Measurements from ENCODE around the gene LEF1. TPM values are rescaled to one million over a fixed set of nuclear protein-coding genes. Genes with fewer than 3 reads are reported as not detected.
"Not testable (repeated sequence)": the region's sequence is repeated elsewhere in the genome, so short reads cannot be mapped to it uniquely, and the experiment has no call there.

The LEF1 gene
- total RNA-seq, 1 experiment from 2014 or later: 10.8 TPM

DNA sequence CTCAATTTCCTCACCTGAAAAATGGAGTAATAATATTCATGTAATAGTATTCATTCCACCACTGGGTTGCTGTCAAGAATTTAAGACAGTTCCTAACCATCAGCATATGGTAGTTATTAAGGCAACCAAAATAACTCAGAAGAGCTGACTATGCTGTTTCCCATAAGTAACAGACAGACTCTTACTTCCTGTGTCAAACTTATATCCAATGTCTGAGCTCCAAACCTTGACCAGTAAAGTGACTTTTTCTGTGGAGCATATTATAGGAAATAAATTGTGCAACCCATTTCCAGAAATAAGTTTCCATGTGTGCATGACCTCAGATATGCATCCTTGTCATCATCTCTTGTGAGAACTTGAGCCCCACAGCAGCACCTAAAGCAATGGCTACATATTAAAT, 100.3 kb downstream of the LEF1 start:
- DNase-seq (ENCODE audit: low read depth): no peak

GRCh38 chr4:108060686-108061321, 107.9 kb downstream of the LEF1 start:
- peak; percentile 69 for DNase-seq (ENCODE audit: low read depth)

DNA sequence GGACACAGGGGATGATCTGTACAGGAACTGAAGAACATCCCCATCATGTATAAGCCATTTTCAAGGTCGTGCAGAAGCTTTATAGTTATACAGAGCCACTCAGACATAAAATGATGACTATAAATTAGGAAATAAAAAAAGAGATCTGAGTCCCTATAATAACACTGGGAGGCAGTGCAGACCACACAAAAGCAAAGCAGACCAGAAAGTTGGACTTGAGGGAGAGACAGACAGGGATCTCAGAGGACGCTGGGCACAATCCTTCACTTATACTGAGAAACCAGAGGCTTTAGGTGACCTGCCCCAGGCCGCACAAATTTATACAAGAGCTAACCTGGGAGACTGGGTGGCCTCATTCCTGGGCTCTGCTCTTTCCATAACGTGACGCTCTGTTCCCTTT, 108.6 kb downstream of the LEF1 start:
- DNase-seq (ENCODE audit: low read depth): peak; percentile 68

GRCh38 chr4:108058685-108059440, 109.9 kb downstream of the LEF1 start:
- DNase-seq (ENCODE audit: low read depth): peak; percentile 87

DNA sequence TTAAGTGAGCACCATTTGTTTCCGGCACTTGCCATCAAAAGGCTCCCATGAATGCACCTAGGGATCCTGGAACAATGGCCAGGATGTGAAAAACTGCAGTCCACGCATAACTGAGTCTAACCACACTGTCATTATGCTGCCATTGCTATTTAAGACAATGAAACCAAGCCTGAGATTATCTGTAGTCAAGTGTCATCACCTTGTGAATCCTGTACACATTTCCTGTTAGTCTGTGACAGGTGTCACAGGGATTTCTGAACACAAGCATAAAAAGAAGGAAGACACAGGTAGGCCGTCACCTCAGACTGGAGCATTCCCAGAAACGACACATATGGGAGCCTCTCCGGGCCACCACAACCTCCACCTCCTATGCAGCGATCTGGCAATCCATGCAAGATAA, 112.3 kb downstream of the LEF1 start:
- DNase-seq (ENCODE audit: low read depth): no peak

- no peak for DNase-seq (ENCODE audit: low read depth)
These were observed 112.9 kb downstream of the LEF1 start for GRCh38 chr4:108055787-108056186.

DNA sequence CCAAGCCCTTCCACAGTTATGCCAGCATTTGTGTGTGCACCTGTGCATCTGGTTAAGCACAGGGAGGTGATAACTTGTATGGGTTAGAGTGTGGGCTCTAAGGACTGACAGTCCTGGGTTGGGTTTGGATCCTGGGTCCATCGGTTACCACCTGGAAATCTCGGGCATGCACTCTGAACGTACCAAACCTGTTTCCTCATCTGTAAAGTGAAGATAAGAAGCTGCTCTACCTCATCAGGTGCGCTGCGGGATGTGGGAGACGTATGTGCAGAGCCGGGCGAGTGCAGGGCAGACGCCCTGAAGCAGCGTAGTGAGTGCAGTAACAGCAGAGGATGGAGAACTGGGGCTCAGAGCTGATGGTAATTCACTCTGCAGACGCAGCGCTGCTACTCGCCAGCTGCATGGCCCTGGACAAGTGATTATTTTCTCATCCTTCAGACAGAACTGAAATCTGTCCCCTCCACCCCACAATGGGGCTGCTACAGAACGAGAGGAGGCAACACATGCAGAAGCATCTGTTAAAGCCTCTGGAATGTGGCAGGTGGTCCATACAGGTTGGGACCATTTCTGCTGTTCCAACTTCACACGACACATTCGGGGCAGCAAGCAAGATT, 114.6 kb downstream of the LEF1 start:
- DNase-seq (ENCODE audit: low read depth): no peak

DNA sequence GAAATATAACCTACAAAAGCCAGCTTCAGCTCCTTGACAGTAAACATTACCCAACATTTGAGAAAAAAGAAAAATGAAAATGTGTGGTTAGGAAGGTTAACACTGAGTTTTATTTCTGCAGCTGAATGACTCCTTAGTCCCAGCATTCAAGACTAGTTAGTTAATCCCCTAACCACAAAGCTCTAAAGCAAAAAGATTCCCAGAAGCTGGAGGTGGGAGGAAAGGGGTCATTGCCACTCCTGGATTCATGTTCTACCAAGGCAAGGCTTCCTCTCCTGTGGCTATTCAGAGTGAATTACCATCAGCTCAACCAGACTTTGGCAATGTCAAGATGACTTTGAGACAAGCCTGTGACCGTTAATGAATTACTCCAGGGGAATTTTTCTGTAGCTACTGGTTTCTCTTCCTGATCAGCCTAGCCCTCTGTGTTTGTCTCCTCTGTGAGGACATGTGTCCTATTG, 115.5 kb downstream of the LEF1 start:
- DNase-seq (ENCODE audit: low read depth): peak; percentile 41

GRCh38 chr4:108052558-108053120, 116.1 kb downstream of the LEF1 start:
- no peak for DNase-seq (ENCODE audit: low read depth)

DNA sequence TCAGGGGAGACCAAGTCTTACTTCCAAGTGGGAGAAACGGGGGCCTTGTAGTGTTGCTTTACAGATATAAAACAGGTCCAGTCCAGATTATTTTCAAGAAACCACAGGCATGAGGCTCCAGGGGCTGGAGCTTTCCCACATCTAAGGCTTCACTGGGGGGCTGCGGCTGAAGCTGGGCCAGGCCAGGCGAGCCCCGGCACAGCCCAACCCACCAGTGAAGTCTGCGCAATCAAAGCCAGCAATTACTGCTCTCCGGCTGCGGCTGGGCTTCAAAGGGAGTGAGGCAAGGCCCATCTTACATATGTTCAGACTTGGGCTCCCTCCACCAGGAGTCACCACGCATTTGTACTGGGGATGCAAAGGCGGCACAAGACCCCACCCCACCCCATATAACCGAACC, 117.4 kb downstream of the LEF1 start:
- DNase-seq (ENCODE audit: low read depth): no peak

DNA sequence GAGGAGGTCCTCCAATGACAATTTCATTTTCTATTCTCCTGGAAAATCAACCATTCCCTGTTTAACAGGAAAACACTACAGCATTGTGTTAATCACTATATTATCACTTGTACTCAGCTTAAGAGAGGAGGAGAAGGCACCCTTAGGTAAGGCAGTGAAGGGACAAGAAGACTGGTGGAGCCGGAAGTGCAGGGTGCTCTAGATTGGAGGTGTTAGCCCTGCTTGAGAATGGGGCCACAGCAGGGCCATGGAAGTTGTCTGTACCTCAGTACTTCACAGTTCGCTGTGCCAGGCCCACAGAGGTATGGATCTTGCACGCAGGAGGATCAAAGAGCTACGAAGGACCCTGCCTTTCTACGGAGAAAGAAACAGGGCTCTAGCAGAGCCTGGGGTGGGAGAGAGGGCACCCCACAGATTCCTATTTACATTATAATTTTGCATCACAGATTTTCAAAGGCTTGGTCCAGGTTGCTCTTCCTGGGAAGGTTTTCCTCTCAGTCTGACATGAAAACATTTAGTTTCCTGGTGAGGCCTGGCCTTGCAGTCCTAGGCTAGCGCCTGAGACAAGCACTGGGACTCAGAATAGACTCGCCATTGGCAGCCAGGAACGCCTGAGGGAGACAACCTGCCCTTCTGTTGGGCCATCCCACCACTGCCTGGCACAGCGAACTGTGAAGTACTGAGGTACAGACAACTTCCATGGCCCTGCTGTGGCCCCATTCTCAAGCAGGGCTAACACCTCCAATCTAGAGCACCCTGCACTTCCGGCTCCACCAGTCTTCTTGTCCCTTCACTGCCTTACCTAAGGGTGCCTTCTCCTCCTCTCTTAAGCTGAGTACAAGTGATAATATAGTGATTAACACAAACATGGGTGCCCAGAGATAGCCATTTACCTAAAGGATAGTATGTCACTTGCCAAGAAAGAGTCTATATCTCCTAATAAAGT, 118.3 kb downstream of the LEF1 start:
- not testable (repeated sequence) for DNase-seq (ENCODE audit: low read depth)

GRCh38 chr4:108049406-108049805, 119.3 kb downstream of the LEF1 start:
- no peak for DNase-seq (ENCODE audit: low read depth)

- DNase-seq (ENCODE audit: low read depth): no peak
These were observed 119.7 kb downstream of the LEF1 start for GRCh38 chr4:108048997-108049396.

DNA sequence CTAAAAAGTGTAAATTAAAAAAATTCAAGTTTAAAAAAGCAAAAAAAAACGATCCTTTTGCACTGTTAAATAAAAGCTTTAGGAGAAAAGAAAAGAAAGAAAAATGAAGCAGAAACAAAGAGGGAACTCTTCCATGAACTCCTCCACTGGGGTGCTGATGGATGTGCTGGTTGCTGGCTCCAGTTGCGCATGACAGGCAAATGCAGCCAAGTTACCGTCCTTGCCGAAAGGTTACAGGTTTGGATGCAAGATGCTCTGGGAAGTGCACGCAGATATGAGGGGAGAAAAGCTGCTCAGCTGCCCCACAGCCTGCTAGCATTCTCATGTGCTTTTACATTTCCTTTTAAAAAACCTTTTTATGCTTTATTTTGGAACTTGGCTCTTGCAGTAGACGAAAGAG, 120.6 kb downstream of the LEF1 start:
- DNase-seq (ENCODE audit: low read depth): no peak

DNA sequence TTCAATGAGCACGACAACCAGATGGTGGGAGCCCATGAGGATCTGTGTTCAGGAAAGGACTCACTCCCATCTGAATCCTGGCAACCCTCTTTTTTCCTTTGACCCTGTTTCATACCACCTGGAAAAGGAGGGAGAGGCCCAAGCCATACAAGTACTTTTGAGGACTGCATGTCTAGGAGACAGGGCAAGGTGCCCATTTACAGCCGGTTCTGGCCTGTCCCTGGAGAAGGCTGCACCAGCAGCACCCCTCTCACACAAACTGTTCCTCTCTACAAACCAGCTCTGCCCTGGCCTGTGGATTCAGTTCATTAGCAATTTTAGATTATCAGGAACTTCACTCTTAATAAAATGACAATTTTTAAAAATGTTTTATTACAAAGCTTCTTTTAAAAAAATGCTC, 121.5 kb downstream of the LEF1 start:
- no peak for DNase-seq (ENCODE audit: low read depth)

GRCh38 chr4:108045687-108046024, 123.1 kb downstream of the LEF1 start:
- DNase-seq (ENCODE audit: low read depth): no peak

DNA sequence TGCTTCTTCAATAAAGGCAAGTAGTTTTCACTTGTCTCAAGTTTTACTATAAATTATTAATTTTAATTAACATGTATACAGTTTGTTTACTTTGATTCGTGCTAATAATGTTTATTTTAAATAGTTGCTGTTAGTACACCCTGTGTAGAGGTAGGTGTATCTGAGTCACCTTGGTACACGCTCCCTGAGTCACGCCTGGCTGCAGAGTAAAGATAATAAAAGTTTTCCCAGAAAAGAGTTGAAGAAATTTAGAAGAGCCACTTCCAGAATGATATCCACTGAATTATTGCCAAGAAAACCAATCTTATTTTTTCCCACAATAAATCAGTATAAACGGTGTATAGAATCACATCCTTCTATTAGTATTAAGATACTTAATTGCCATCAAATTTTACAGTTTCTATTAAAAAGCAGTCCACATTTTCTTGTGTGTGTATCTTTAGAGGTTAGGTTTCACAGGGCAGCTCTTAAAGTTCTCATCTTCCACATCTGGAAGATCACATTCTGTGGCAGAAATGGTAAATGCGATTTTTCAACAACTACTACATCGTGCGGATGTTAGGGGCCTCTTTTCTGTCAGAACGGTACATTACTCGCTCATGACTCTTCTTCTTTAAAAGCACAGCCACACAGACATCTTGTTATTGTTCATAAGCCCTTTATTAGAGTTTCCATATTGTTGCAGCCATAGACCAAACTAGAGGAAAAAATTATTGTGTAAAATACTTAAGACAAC, 123.6 kb downstream of the LEF1 start:
- no peak for DNase-seq (ENCODE audit: low read depth)

GRCh38 chr4:108043526-108043925, 125.2 kb downstream of the LEF1 start:
- no peak for DNase-seq (ENCODE audit: low read depth)

DNA sequence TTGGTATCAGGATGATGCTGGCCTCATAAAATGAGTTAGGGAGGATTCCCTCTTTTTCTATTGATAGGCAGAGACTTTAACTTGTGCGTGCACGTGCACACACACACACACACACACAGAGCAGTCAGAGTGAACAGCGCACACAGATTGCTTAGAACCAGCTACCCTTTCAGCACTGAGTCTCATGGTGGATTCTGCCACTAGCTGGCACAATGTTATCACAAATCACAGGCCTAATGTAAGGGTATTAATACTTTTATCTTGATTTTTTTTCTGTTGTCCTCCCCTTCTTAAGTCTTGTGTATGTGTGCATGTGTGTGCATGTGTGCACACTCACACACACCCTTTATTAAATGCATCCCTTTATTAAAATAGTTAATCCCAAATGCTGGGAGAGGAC, 125.8 kb downstream of the LEF1 start:
- DNase-seq (ENCODE audit: low read depth): no peak

GRCh38 chr4:108037884-108038283, 130.8 kb downstream of the LEF1 start:
- no peak for DNase-seq (ENCODE audit: low read depth)

DNA sequence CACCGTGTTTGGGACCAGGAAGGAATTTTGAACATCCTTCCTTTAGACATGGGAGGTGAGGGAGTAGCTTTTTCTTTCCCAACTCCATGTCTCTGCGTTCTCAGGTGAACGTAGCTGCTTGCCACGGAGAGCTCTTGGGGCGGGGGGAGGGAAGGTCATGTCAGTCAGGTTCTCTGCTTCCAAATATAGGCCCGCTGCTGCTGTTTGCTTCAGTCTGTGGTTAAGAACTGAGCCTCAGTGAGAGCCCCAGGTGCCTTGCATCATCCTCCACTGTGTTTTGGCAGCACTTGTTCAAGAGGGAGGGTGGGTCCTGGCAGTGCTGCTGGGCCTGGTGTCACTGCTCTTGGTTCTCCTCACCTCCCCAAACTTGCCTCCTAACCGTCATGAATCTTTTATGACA, 132.5 kb downstream of the LEF1 start:
- DNase-seq (ENCODE audit: low read depth): no peak
